Immature natural killer cell (primary cell): ENCODE measurements around the gene FGFR3. TPM values are rescaled to one million over a fixed set of nuclear protein-coding genes. Genes with fewer than 3 reads are reported as not detected.

Experiments used
- DNase-seq, 3 donors: peaks; one replicate each; pipeline ENCODE4 v3.0.0; 2022; ENCODE audit warnings: mixed read lengths in 1 of 3
- H3K27ac Mint-ChIP-seq, 6 donors: one replicate each; pipeline ENCODE4 v1.8.0; 2020; ENCODE audit warnings: mixed read lengths in 6 of 6, mild to moderate bottlenecking in 5 of 6, inconsistent platforms in 4 of 6, moderate library complexity in 3 of 6
- H3K27me3 Mint-ChIP-seq, 3 donors: one replicate each; pipeline ENCODE4 v1.8.0; 2020 to 2021; ENCODE audit warnings: low read depth in 3 of 3, mild to moderate bottlenecking in 3 of 3, mixed read lengths in 3 of 3, moderate library complexity in 3 of 3, inconsistent platforms in 1 of 3
- H3K36me3 Mint-ChIP-seq, 3 donors: one replicate each; pipeline ENCODE4 v1.8.0; 2020; ENCODE audit warnings: mixed read lengths in 3 of 3, inconsistent platforms in 2 of 3, mild to moderate bottlenecking in 2 of 3
- H3K4me1 Mint-ChIP-seq, 2 donors: one replicate each; pipeline ENCODE4 v1.8.0; 2020; ENCODE audit warnings: inconsistent platforms in 2 of 2, mild to moderate bottlenecking in 2 of 2, mixed read lengths in 2 of 2, moderate library complexity in 1 of 2
- H3K4me3 Mint-ChIP-seq, 5 donors: one replicate each; pipeline ENCODE4 v1.8.0; 2020; ENCODE audit warnings: mild to moderate bottlenecking in 5 of 5, mixed read lengths in 5 of 5, inconsistent platforms in 3 of 5, moderate library complexity in 3 of 5
- H3K9me3 Mint-ChIP-seq, 6 donors: one replicate each; pipeline ENCODE4 v1.8.0; 2020; ENCODE audit warnings: mild to moderate bottlenecking in 6 of 6, mixed read lengths in 6 of 6, inconsistent platforms in 4 of 6, moderate library complexity in 3 of 6
- polyA plus RNA-seq, 3 donors: library from polyadenylated mRNA; unstranded; fragments of 300-500 nt; fragmentation: Illumina TruSeq; gene quantifications; one replicate each; pipeline ENCODE4 v1.2.3, GENCODE V29; 2021

Gene FGFR3
- polyA plus RNA-seq, 3 donors from 2014 or later, result not detected

DNA sequence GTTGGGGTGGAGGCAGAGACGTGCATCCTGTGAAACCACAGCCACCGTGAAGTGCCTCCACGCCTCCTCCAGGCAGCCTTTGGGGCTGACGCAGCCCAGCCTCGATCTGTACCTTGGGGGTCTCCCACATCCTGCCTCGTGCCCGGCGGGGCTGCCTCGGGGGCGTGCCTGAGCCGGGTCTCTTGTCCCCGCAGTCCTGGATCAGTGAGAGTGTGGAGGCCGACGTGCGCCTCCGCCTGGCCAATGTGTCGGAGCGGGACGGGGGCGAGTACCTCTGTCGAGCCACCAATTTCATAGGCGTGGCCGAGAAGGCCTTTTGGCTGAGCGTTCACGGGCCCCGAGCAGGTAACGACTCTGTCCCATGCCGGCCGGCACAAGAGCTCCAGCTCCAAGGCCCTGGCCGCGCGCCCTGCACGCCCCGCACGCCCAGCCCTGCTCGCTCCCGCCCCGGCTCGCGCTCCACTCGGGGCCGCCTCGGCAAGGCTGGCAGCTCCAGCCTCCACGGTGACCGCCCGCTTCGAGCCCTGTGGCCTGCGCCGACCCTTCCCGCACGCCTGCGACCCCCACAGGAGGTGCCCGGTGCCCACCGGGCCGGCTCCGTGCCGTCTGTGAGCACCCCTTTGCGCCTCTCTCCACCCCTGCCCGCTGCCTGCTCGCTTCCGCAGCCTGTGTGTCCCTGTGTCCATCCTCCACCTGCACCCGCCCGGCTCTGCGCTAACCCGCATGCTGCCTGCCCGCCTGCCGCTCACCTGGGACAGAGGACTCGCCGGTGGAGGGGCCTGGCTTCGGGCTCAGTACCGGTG is 9.8 kb downstream of the FGFR3 start:
- H3K4me1 Mint-ChIP-seq, result no peaks in the 10 kb centered on the region
- DNase-seq, result no peak
- no peak overlapping the region for H3K4me3 Mint-ChIP-seq
- H3K9me3 Mint-ChIP-seq, result no peaks in the 10 kb centered on the region
- H3K36me3 Mint-ChIP-seq, result no peaks in the 10 kb centered on the region
- H3K27ac Mint-ChIP-seq, result no peak overlapping the region
- H3K27me3 Mint-ChIP-seq, result peaks cover 0 to 1% (median 1%) of the 10 kb centered on the region in 3 donors

DNA sequence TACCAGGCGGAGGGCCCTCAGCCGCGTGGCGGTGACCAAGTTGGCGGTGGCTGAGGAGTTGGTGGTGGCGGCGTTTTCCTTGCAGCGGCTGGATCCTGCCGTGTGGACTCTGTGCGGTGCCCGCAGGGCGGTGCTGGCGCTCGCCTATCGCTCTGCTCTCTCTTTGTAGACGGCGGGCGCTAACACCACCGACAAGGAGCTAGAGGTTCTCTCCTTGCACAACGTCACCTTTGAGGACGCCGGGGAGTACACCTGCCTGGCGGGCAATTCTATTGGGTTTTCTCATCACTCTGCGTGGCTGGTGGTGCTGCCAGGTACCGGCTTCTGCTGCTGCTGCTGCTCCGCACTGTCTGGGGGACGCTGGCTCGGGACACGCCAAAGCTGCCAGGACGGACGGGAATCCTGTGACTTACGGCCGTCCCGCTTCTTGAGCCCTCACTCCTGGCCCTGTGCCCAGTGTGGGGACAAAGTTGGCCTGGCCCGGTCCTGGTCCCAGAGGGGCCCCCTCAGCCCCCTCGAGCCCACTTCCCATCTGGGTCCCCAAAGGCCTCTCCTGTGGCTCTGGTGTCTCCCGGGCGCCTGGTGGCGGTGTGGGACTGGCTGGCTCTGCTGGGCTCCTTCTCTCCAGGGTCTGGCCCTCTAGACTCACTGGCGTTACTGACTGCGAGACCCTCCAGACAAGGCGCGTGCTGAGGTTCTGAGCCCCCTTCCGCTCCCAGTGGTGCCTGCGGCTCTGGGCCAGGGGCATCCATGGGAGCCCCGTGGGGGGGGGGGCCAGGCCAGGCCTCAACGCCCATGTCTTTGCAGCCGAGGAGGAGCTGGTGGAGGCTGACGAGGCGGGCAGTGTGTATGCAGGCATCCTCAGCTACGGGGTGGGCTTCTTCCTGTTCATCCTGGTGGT is 10.7 kb downstream of the FGFR3 start:
- Mint-ChIP-seq H3K27me3 (peaks cover 0 to 1% (median 0%) of the 10 kb centered on the region in 3 donors), H3K27ac (no peak overlapping the region), H3K9me3 (no peaks in the 10 kb centered on the region), H3K36me3 (no peaks in the 10 kb centered on the region), H3K4me1 (no peaks in the 10 kb centered on the region), H3K4me3 (no peak overlapping the region)
- no peak for DNase-seq

DNA sequence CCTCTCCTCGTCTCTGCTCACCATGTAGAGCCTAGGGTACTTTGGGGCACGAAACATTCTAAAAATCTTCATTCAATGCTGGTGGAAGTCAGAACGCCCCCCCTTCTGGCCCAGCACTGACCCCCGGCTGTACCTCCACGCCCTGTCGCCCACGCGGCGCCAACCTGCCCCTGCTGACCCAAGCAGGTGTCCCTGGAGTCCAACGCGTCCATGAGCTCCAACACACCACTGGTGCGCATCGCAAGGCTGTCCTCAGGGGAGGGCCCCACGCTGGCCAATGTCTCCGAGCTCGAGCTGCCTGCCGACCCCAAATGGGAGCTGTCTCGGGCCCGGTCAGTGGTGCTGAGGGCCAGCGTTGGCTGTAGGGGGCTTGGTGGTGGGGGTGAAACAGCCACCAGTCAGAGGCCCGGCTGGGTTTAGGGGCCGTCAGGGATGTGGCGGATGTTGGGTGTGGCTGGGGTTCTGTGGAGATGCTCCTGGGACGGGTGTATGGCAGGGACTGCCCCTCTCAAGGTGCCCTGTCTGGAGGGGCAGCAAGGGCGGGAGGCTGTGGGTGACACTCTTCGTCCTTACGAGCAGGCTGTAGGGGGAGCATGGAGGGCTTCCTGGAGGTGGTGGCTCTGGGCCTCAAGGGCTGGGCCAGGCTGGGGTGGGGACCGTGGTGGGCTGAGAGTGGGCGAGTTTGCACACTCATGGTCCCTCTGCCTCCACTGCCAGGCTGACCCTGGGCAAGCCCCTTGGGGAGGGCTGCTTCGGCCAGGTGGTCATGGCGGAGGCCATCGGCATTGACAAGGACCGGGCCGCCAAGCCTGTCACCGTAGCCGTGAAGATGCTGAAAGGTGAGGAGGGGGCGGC is 11.8 kb downstream of the FGFR3 start:
- Mint-ChIP-seq H3K4me1 (no peaks in the 10 kb centered on the region), H3K36me3 (no peaks in the 10 kb centered on the region), H3K9me3 (no peaks in the 10 kb centered on the region), H3K4me3 (no peak overlapping the region), H3K27ac (no peak overlapping the region), H3K27me3 (peaks cover 0 to 1% (median 0%) of the 10 kb centered on the region in 3 donors)
- no peak for DNase-seq

DNA sequence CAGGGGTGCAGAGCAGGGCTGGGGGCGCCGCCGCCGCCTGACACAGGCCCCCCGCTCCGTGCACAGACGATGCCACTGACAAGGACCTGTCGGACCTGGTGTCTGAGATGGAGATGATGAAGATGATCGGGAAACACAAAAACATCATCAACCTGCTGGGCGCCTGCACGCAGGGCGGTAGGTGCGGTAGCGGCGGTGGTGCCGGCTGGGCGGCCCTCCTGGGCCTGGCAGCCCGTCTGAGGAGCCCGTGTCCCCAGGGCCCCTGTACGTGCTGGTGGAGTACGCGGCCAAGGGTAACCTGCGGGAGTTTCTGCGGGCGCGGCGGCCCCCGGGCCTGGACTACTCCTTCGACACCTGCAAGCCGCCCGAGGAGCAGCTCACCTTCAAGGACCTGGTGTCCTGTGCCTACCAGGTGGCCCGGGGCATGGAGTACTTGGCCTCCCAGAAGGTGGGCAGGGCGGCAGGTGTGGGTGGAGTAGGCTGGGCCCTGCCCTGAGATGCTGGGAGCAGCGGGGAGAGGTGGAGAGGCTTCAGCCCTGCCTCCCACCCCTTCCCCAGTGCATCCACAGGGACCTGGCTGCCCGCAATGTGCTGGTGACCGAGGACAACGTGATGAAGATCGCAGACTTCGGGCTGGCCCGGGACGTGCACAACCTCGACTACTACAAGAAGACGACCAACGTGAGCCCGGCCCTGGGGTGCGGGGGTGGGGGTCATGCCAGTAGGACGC is 12.6 kb downstream of the FGFR3 start:
- no peaks in the 10 kb centered on the region for H3K9me3 Mint-ChIP-seq
- no peak overlapping the region for H3K4me3 Mint-ChIP-seq
- peaks cover 0 to 1% (median 0%) of the 10 kb centered on the region in 3 donors for H3K27me3 Mint-ChIP-seq
- DNase-seq, result no peak
- no peak overlapping the region for H3K27ac Mint-ChIP-seq
- H3K4me1 Mint-ChIP-seq, result no peaks in the 10 kb centered on the region
- no peaks in the 10 kb centered on the region for H3K36me3 Mint-ChIP-seq

DNA sequence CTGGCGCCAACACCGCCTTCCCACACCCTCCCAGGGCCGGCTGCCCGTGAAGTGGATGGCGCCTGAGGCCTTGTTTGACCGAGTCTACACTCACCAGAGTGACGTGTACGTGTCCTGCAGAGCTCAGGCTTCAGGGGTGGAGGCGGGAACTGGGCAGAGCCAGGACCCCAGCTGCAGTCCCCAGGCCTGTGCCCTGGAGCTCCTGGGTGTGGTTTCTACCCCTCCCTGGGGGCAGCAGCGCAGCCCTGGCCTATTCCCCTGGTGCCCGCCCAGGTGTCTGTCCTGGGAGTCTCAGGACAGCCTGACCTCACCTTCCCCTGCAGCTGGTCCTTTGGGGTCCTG is 13.1 kb downstream of the FGFR3 start:
- DNase-seq, result no peak
- Mint-ChIP-seq H3K27ac (no peak overlapping the region), H3K27me3 (peaks cover 0 to 1% (median 0%) of the 10 kb centered on the region in 3 donors), H3K4me1 (no peaks in the 10 kb centered on the region), H3K9me3 (no peaks in the 10 kb centered on the region), H3K4me3 (no peak overlapping the region), H3K36me3 (no peaks in the 10 kb centered on the region)

DNA sequence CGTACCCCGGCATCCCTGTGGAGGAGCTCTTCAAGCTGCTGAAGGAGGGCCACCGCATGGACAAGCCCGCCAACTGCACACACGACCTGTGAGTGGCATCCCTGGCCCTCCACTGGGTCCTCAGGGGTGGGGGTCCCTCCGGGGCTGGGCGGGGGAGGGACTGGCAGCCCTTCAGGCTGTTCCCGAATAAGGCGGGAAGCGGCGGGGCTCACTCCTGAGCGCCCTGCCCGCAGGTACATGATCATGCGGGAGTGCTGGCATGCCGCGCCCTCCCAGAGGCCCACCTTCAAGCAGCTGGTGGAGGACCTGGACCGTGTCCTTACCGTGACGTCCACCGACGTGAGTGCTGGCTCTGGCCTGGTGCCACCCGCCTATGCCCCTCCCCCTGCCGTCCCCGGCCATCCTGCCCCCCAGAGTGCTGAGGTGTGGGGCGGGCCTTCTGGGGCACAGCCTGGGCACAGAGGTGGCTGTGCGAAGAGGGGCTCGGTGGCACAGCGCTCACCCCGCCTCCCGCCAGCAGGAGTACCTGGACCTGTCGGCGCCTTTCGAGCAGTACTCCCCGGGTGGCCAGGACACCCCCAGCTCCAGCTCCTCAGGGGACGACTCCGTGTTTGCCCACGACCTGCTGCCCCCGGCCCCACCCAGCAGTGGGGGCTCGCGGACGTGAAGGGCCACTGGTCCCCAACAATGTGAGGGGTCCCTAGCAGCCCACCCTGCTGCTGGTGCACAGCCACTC is 13.7 kb downstream of the FGFR3 start:
- DNase-seq, result no peak
- Mint-ChIP-seq H3K27ac (no peak overlapping the region), H3K36me3 (no peaks in the 10 kb centered on the region), H3K27me3 (peaks cover 0 to 1% (median 0%) of the 10 kb centered on the region in 3 donors), H3K4me1 (no peaks in the 10 kb centered on the region), H3K9me3 (no peaks in the 10 kb centered on the region), H3K4me3 (no peak overlapping the region)

DNA sequence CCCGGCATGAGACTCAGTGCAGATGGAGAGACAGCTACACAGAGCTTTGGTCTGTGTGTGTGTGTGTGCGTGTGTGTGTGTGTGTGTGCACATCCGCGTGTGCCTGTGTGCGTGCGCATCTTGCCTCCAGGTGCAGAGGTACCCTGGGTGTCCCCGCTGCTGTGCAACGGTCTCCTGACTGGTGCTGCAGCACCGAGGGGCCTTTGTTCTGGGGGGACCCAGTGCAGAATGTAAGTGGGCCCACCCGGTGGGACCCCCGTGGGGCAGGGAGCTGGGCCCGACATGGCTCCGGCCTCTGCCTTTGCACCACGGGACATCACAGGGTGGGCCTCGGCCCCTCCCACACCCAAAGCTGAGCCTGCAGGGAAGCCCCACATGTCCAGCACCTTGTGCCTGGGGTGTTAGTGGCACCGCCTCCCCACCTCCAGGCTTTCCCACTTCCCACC is 14.3 kb downstream of the FGFR3 start:
- Mint-ChIP-seq H3K9me3 (no peaks in the 10 kb centered on the region), H3K27ac (no peak overlapping the region), H3K4me1 (no peaks in the 10 kb centered on the region), H3K4me3 (no peak overlapping the region), H3K27me3 (peaks cover 0 to 1% (median 0%) of the 10 kb centered on the region in 3 donors), H3K36me3 (peaks cover 0 to 1% (median 0%) of the 10 kb centered on the region in 3 donors)
- DNase-seq, result no peak

DNA sequence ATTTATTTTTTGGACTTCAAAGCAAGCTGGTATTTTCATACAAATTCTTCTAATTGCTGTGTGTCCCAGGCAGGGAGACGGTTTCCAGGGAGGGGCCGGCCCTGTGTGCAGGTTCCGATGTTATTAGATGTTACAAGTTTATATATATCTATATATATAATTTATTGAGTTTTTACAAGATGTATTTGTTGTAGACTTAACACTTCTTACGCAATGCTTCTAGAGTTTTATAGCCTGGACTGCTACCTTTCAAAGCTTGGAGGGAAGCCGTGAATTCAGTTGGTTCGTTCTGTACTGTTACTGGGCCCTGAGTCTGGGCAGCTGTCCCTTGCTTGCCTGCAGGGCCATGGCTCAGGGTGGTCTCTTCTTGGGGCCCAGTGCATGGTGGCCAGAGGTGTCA is 15.3 kb downstream of the FGFR3 start:
- Mint-ChIP-seq H3K27me3 (peaks cover 0 to 1% (median 0%) of the 10 kb centered on the region in 3 donors), H3K36me3 (peaks cover 0 to 5% (median 0%) of the 10 kb centered on the region in 3 donors), H3K4me1 (no peaks in the 10 kb centered on the region), H3K9me3 (no peaks in the 10 kb centered on the region), H3K4me3 (no peak overlapping the region), H3K27ac (no peak overlapping the region)
- no peak for DNase-seq

DNA sequence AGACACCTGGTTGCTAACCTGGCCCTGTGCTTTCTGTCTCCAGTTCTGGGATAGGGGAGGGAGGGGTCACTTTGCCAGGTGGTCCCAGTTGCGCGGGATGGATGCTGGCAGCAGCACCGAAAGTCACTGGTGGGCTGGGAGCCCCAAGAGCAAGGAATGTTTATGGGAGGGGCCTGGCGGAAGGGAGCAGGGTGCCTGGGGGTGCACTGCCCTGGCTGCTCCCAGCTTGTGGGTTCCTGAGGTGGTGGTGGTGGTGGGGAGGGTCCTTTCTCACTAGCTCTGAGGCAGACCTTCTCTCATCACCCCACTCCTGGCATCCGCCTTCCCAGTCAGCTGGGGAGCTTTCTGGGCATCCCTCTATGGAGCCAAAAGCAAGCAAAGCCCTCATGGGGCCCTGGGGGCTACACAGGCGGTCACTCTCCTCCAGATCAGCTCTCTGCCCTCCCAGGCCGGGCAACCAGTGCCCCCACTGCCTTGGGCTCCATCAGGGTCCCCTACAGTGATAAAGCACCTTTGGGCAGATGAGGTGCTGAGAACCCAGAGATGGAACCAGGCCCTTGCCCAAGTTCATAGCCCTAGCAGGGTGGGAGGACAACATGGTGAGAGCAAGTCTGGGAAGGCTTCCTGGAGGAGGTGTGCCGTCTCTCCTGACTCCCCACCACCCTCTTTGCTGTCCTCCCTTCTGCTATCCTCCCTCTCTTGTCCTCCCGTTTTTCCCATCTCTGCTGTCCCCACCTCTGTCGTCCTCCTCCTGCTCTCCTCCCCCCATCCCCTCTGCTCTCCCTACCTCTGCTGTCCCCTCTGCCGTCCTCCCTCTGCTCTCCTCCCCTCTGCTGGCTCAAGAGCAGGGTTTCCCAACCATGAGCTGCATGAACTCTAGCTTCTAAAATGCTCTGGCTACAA is 16.0 kb downstream of the FGFR3 start:
- no peak for DNase-seq
- H3K27me3 Mint-ChIP-seq, result peaks cover 0 to 1% (median 0%) of the 10 kb centered on the region in 3 donors
- no peak overlapping the region for H3K4me3 Mint-ChIP-seq

DNA sequence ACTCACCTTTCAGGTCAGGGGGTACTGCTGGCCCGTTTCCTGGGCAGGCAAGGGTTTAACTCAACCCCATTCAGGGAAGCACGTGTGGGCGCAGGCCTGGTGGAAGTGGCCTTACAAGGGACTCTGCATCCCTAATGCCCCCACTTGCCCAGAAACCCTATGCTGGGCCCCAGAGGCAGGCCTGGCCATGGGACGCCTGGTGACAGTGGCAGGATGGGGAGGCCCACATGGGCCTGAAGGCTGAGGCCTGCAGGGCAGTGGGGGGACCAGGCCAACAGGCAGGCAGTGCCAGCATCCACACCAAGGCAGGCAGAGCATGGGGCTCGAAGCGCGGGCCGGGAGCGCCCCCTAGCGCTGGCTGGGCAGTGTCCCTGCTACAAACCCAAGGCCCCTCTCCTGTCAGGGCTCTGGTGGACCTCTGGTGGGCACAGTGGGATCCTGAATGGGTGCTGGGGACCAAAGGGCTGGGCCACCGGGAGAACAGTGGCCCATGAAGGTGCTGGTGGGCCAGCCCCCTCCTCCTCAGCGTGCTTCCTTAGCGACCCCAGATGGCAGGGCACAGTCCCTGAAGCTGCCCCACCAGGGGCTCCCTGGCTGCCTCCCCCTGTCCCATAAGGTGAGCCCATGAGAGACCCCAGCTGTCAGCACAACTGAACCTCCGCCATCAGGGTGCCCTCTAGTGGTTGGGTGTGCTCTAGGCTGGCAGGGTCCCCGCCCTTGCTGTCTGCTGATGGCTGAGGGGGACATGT is 16.8 kb downstream of the FGFR3 start:
- Mint-ChIP-seq H3K4me1 (no peaks in the 10 kb centered on the region), H3K27me3 (peaks cover 0 to under 1% (median 0%) of the 10 kb centered on the region in 3 donors), H3K9me3 (no peaks in the 10 kb centered on the region), H3K27ac (no peak overlapping the region), H3K36me3 (peaks cover 0 to 8% (median 0%) of the 10 kb centered on the region in 3 donors), H3K4me3 (no peak overlapping the region)
- DNase-seq, result peak; percentile 36 to 50 (median 37)

More for the DNA sequence above, 16.0 kb downstream of the FGFR3 start:
- no peak overlapping the region for H3K27ac Mint-ChIP-seq
- H3K9me3 Mint-ChIP-seq, result no peaks in the 10 kb centered on the region
- H3K36me3 Mint-ChIP-seq, result peaks cover 0 to 8% (median 0%) of the 10 kb centered on the region in 3 donors
- H3K4me1 Mint-ChIP-seq, result no peaks in the 10 kb centered on the region

DNA sequence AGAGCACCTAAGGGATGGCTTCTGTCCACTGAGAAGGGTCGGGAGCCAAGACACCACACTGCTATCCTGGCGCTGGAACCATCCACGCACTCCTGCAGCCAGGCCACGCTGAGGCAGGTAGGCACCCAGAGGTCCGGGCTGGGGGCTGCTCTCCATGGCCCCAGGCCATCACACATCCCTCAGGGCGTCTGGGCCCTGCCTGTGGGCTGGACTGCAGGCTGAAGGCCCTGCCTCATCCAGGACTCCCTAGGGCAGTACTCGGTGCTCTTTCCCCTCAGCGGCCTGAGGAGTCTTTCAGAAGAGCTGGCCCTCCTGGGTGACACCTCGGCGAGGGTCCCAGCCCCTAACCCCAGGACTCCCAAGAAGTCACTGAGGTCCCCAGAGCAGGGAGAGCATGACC is 17.7 kb downstream of the FGFR3 start:
- Mint-ChIP-seq H3K4me3 (no peak overlapping the region), H3K27ac (no peak overlapping the region), H3K4me1 (no peaks in the 10 kb centered on the region), H3K36me3 (peaks cover 0 to 11% (median 0%) of the 10 kb centered on the region in 3 donors), H3K27me3 (no peaks in the 10 kb centered on the region), H3K9me3 (no peaks in the 10 kb centered on the region)
- DNase-seq, result no peak
